ENCODE results near the gene CCDC174. TPM values are rescaled to one million over a fixed set of nuclear protein-coding genes. Genes with fewer than 3 reads are reported as not detected.

CCDC174 gene
- total and polyA plus RNA-seq, 2 donors (not counting 3 experiments of a cell fraction or from before 2014, with no cell fraction given), result 4.7 to 16.6 TPM

DNA sequence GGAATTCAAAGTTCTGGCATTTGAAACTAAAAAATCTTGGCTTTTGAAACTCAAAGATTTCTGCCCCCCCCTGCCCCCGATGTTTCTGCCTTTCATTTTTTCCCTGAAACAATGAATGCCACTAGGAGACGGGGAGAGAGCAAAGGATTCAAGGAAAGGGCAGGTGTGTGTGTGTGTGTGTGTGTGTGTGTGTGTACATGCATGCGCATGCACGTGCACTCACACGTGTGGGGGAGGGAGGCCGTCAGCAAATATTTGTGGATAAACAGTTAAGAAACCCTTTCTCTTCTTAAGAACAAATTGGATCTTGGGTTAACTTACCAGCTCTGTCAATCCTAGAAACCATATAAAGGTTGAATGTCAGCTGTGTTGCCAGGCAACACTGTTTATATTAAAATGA lies 29.2 kb upstream of the CCDC174 start:
- no peaks in the 10 kb centered on the region for H3K4me1 ChIP-seq (ENCODE audit: control insufficient read depth, extremely low read depth, insufficient read depth, low read length)
- no TSS peak for BruUV-seq (replicated peaks)
- FAIRE-seq, result no peak
- H3K79me2 ChIP-seq (ENCODE audit: control insufficient read depth, insufficient read depth, low read length), result no peaks in the 10 kb centered on the region
- H4K20me1 ChIP-seq (replicated peaks; ENCODE audit: control insufficient read depth, extremely low read depth, insufficient read depth, low read length), result no peaks in the 10 kb centered on the region
- H3K9me1 ChIP-seq (replicated peaks; ENCODE audit: control insufficient read depth, extremely low read depth, insufficient read depth, low read length), result no peaks in the 10 kb centered on the region
- no peaks in the 10 kb centered on the region for H3K36me3 ChIP-seq (ENCODE audit: control insufficient read depth in 2 of 2, extremely low read depth in 1 of 2, insufficient read depth in 2 of 2, low read length in 2 of 2)
- POLR2A ChIA-PET, result no interaction called here
- no peak overlapping the region for H2AFZ ChIP-seq (ENCODE audit: low read depth, low read length)
- no peak for DNase-seq (ENCODE audit: low read depth, low spot score)
- intact Hi-C loops (cut with micrococcal nuclease) (no loop called here), dilution Hi-C loops (cut with MboI; ENCODE audit: extremely low pct_ligation_motif_present, low sequenced_read_pairs) (no loop called here)
- H3K9ac ChIP-seq (replicated peaks; ENCODE audit: extremely low read depth, insufficient read depth, low read length), result no peak overlapping the region
- peaks cover 3 to 4% of the 10 kb centered on the region in 2 experiments for H3K27me3 ChIP-seq (ENCODE audit: control insufficient read depth in 2 of 2, insufficient read depth in 2 of 2, low read length in 2 of 2)
- CTCF ChIA-PET, result interaction anchor here (1.1 to 1.3 kb wide), 4 partner anchors 9 to 419 kb away, joined by 3 to 6 read pairs (median 4); no protein-coding TSS in a partner anchor
- TF ChIP-seq POLR2AphosphoS5 (IDR thresholded peaks at IDR 0.05; ENCODE audit: insufficient read depth, low read depth, low read length) (no peak), EZH2 (IDR thresholded peaks at IDR 0.05; ENCODE audit: borderline replicate concordance, low read depth, low read length, severe bottlenecking) (no peak), POLR2A (IDR thresholded peaks at IDR 0.05; ENCODE audit: low read depth, low read length) (no peak), FOS (IDR thresholded peaks at IDR 0.05; ENCODE audit: borderline replicate concordance, insufficient read depth, low read length) (no peak), GATA2 (IDR thresholded peaks at IDR 0.05; ENCODE audit: insufficient read depth, insufficient read length, low read depth, low read length) (no peak), JUN (IDR thresholded peaks at IDR 0.05; ENCODE audit: borderline replicate concordance, insufficient read depth, insufficient read length, low read depth) (no peak), MYC (IDR thresholded peaks at IDR 0.05; ENCODE audit: low read depth, low read length) (no peak)
- TF ChIP-seq, protein P1, sequence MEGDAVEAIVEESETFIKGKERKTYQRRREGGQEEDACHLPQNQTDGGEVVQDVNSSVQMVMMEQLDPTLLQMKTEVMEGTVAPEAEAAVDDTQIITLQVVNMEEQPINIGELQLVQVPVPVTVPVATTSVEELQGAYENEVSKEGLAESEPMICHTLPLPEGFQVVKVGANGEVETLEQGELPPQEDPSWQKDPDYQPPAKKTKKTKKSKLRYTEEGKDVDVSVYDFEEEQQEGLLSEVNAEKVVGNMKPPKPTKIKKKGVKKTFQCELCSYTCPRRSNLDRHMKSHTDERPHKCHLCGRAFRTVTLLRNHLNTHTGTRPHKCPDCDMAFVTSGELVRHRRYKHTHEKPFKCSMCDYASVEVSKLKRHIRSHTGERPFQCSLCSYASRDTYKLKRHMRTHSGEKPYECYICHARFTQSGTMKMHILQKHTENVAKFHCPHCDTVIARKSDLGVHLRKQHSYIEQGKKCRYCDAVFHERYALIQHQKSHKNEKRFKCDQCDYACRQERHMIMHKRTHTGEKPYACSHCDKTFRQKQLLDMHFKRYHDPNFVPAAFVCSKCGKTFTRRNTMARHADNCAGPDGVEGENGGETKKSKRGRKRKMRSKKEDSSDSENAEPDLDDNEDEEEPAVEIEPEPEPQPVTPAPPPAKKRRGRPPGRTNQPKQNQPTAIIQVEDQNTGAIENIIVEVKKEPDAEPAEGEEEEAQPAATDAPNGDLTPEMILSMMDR (IDR thresholded peaks at IDR 0.05; ENCODE audit: extremely low read depth in 1 of 2, insufficient read depth in 1 of 2, low read depth in 1 of 2, low read length in 2 of 2), result no peak
- TF ChIP-seq, protein P2, sequence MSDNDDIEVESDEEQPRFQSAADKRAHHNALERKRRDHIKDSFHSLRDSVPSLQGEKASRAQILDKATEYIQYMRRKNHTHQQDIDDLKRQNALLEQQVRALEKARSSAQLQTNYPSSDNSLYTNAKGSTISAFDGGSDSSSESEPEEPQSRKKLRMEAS (IDR thresholded peaks at IDR 0.05; ENCODE audit: insufficient read depth, insufficient read length), result no peak
- H3K27ac ChIP-seq (ENCODE audit: insufficient read depth, low read depth, low read length), result no peak overlapping the region
- no peak overlapping the region for H3K4me3 ChIP-seq (replicated peaks in 1 of 3; ENCODE audit: insufficient read depth in 1 of 3, low read depth in 1 of 3, low read length in 3 of 3)
- H3K4me2 ChIP-seq (ENCODE audit: insufficient read depth, low read length), result no peak overlapping the region
- no peaks in the 10 kb centered on the region for H3K9me3 ChIP-seq (replicated peaks; ENCODE audit: control insufficient read depth, insufficient read depth, low read length)

Measured in endothelial cell of umbilical vein (primary cell).